Osteoblast (primary cell): ENCODE data around the gene WSB1. TPM values are rescaled to one million over a fixed set of nuclear protein-coding genes. Genes with fewer than 3 reads are reported as not detected.
A peak's percentile ranks its signal among the peaks of the same experiment; 100 is the strongest.

Experiments
- DNase-seq: peaks from one replicate; pipeline ENCODE4 v3.0.0; 2011; ENCODE audit warnings: low spot score, mixed read lengths; ENCODE audit not compliant: insufficient read length; ENCODE audit errors: missing footprints
- H2AFZ ChIP-seq: 2 replicates; pipeline ENCODE4 v1.6.0; 2011; ENCODE audit warnings: mild to moderate bottlenecking, low read length
- H3K27ac ChIP-seq: 2 replicates; pipeline ENCODE4 v1.5.1; 2011; ENCODE audit warnings: mild to moderate bottlenecking, low read depth, low read length, moderate library complexity
- H3K27me3 ChIP-seq: 2 replicates; pipeline ENCODE4 v1.6.0; 2012; ENCODE audit warnings: mild to moderate bottlenecking, control low read depth, inconsistent platforms, low read length, moderate library complexity; ENCODE audit not compliant: insufficient read depth
- H3K36me3 ChIP-seq: 2 replicates; pipeline ENCODE4 v1.5.1; 2011; ENCODE audit warnings: mild to moderate bottlenecking, low read length, control low read depth, moderate library complexity; ENCODE audit not compliant: insufficient read depth
- H3K4me1 ChIP-seq: 2 replicates; pipeline ENCODE4 v1.5.1; 2011; ENCODE audit warnings: mild to moderate bottlenecking, low read length, control low read depth, moderate library complexity; ENCODE audit not compliant: insufficient read depth
- H3K4me2 ChIP-seq: 2 replicates; pipeline ENCODE4 v1.6.0; 2011; ENCODE audit warnings: mild to moderate bottlenecking, low read length; ENCODE audit not compliant: insufficient read depth
- H3K4me3 ChIP-seq: fragments of 200-600 bp; sonication (generic); 3 replicates; pipeline ENCODE4 v1.5.1; 2012; ENCODE audit warnings: mild to moderate bottlenecking, low read length, inconsistent platforms; ENCODE audit not compliant: insufficient read depth
- H3K79me2 ChIP-seq: 2 replicates; pipeline ENCODE4 v1.6.0; 2012; ENCODE audit warnings: mild to moderate bottlenecking, low read length, control low read depth, inconsistent platforms; ENCODE audit not compliant: insufficient read depth
- H3K9me3 ChIP-seq: 2 replicates; pipeline ENCODE4 v1.5.1; 2011; ENCODE audit warnings: low read depth, low read length, control low read depth
- H4K20me1 ChIP-seq: 2 replicates; pipeline ENCODE4 v1.6.0; 2012; ENCODE audit warnings: mild to moderate bottlenecking, low read length, control low read depth; ENCODE audit not compliant: insufficient read depth
- CTCF ChIP-seq: IDR thresholded peaks from 2 replicates; pipeline ENCODE4 v1.5.1; 2011; ENCODE audit warnings: mild to moderate bottlenecking, low read depth, low read length, moderate library complexity; ENCODE audit errors: extremely low read depth
- total RNA-seq: library from RNA; depleted of rRNA; stranded (reverse); fragments of >200 nt; gene quantifications from 2 replicates; pipeline ENCODE4 v1.2.3, GENCODE V29; 2012

Gene WSB1
- total RNA-seq, 1 donor, result 177 TPM

GRCh38 chr17:27349540-27350021 is 55.7 kb downstream of the WSB1 start:
- H3K27me3 ChIP-seq, result no peaks in the 10 kb centered on the region
- no peaks in the 10 kb centered on the region for H3K9me3 ChIP-seq
- H3K36me3 ChIP-seq, result no peaks in the 10 kb centered on the region
- no peaks in the 10 kb centered on the region for H3K79me2 ChIP-seq
- no peaks in the 10 kb centered on the region for H4K20me1 ChIP-seq
- H3K27ac ChIP-seq, result no peak overlapping the region
- H3K4me1 ChIP-seq, result peaks cover 12% of the 10 kb centered on the region
- no peak for DNase-seq
- H3K4me3 ChIP-seq, result peak overlapping the region; percentile 71
- peak overlapping the region; percentile 70 for H3K4me2 ChIP-seq
- H2AFZ ChIP-seq, result no peak overlapping the region
- TF ChIP-seq CTCF, result no peak

- Histone ChIP-seq H3K36me3 (no peaks in the 10 kb centered on the region), H3K79me2 (no peaks in the 10 kb centered on the region), H3K9me3 (no peaks in the 10 kb centered on the region), H3K4me1 (peaks cover 12% of the 10 kb centered on the region), H4K20me1 (no peaks in the 10 kb centered on the region), H3K27ac (no peak overlapping the region), H3K4me2 (no peak overlapping the region), H3K27me3 (no peaks in the 10 kb centered on the region), H3K4me3 (no peak overlapping the region), H2AFZ (no peak overlapping the region)
- DNase-seq, result no peak
- TF ChIP-seq CTCF, result no peak
Measured at GRCh38 chr17:27351759-27352158, 57.8 kb downstream of the WSB1 start.

DNA sequence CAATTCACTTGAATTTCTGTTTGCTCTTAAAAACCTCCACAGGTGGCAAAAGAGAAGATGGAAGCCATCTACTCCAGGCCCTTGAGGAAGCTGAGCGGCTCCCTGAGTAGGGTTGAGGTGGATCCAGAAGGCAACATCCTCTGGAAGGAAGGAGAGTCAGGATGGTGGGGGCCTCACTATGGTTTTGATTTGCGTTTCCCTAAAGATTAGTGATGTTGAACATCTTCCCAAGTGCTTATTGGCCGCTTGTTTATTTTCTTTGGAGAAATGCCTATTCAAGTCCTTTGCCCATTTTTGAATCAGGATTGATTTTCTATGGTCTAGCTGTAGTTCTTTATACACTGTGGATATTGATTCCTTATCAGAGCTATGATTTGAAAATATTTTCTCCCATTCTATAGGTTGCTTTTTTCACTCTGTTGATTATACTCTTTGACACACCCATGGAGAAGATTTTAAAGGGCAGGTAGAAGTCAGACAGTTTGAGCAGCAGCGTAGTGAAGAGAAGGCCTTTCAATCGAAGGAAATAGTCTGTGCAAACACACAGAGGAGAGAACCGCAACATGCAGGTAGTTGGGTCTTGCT is 58.6 kb downstream of the WSB1 start:
- no peak for DNase-seq
- Histone ChIP-seq H3K36me3 (no peaks in the 10 kb centered on the region), H4K20me1 (no peaks in the 10 kb centered on the region), H3K4me3 (peak overlapping the region; percentile 82), H3K4me2 (peak overlapping the region; percentile 85), H2AFZ (no peak overlapping the region), H3K4me1 (peaks cover 12% of the 10 kb centered on the region), H3K79me2 (no peaks in the 10 kb centered on the region), H3K27me3 (no peaks in the 10 kb centered on the region), H3K27ac (peak overlapping the region; percentile 86), H3K9me3 (no peaks in the 10 kb centered on the region)
- TF ChIP-seq CTCF, result no peak

GRCh38 chr17:27353033-27353460 is 59.1 kb downstream of the WSB1 start:
- Histone ChIP-seq H3K9me3 (no peaks in the 10 kb centered on the region), H4K20me1 (no peaks in the 10 kb centered on the region), H3K79me2 (no peaks in the 10 kb centered on the region), H3K27ac (peak overlapping the region; percentile 86), H3K27me3 (no peaks in the 10 kb centered on the region), H3K4me2 (peak overlapping the region; percentile 85), H2AFZ (peak overlapping the region; percentile 78), H3K4me3 (peak overlapping the region; percentile 82), H3K4me1 (peaks cover 12% of the 10 kb centered on the region), H3K36me3 (no peaks in the 10 kb centered on the region)
- TF ChIP-seq CTCF, result no peak
- no peak for DNase-seq
